Calu3 (cell line): ENCODE data around the gene ARL13A. TPM values are rescaled to one million over a fixed set of nuclear protein-coding genes. Genes with fewer than 3 reads are reported as not detected.

Experiments
- Bru-seq: library from RNA; stranded (reverse); fragments of 400-500 nt; gene quantifications from one replicate; lab custom pipeline; 2021; lab: Mats Ljungman, UMichigan
- BruChase-seq, 2 experiments: library from RNA; stranded (reverse); fragments of 400-500 nt; gene quantifications; one replicate each; lab custom pipeline; 2021; lab: Mats Ljungman, UMichigan
- BruUV-seq: library from RNA; stranded (reverse); fragments of 400-500 nt; replicated peaks from 2 replicates; lab custom pipeline; 2021; lab: Mats Ljungman, UMichigan
- CTCF ChIA-PET: fragments of 300-600 bp; sonication (Branson Sonifier 250); formaldehyde crosslinking; loops from one replicate; lab custom pipeline; 2022; ENCODE audit warnings: antibody characterized with exemption; lab: Charles Lee
- DNase-seq: peaks from one replicate; pipeline ENCODE4 v3.0.0; 2022
- H3K27ac Mint-ChIP-seq: one replicate; pipeline ENCODE4 v1.8.0; 2022; ENCODE audit warnings: mixed read lengths; ENCODE audit not compliant: unreplicated experiment
- H3K27me3 Mint-ChIP-seq: one replicate; pipeline ENCODE4 v1.8.0; 2022; ENCODE audit warnings: mixed read lengths; ENCODE audit not compliant: unreplicated experiment
- H3K36me3 Mint-ChIP-seq: one replicate; pipeline ENCODE4 v1.8.0; 2022; ENCODE audit warnings: mild to moderate bottlenecking, moderate library complexity, mixed read lengths; ENCODE audit not compliant: insufficient read depth, unreplicated experiment
- H3K4me1 Mint-ChIP-seq: one replicate; pipeline ENCODE4 v1.8.0; 2022; ENCODE audit warnings: mild to moderate bottlenecking, low read depth, mixed read lengths; ENCODE audit not compliant: unreplicated experiment
- H3K4me3 Mint-ChIP-seq: one replicate; pipeline ENCODE4 v1.8.0; 2022; ENCODE audit warnings: mild to moderate bottlenecking, low read depth, moderate library complexity, mixed read lengths; ENCODE audit not compliant: unreplicated experiment
- H3K9me3 Mint-ChIP-seq: one replicate; pipeline ENCODE4 v1.8.0; 2022; ENCODE audit warnings: low read depth, mixed read lengths; ENCODE audit not compliant: unreplicated experiment
- CTCF ChIP-seq: fragments of 200-600 bp; IDR thresholded peaks from one replicate; pipeline ENCODE4 v1.8.0; 2022; ENCODE audit warnings: antibody characterized with exemption; ENCODE audit not compliant: unreplicated experiment
- intact Hi-C: fragments of 100-400 bp; cut with micrococcal nuclease; formaldehyde crosslinking; loops from one replicate; pipeline ENCODE4 v1.10.0; 2022; ENCODE audit not compliant: unreplicated experiment
- long read RNA-seq: library from polyadenylated mRNA; stranded (forward); transcript quantifications from one replicate; pipeline ENCODE4 v2.0.0, GENCODE V29; 2022
- total RNA-seq: library from RNA; stranded (reverse); gene quantifications from 2 replicates; pipeline ENCODE4 v1.2.3, GENCODE V29; 2022

The ARL13A gene
- total RNA-seq (not detected in 2 replicates), Bru-seq, nascent RNA (percentile 7 among the genes with signal in this experiment), BruChase-seq, experiment 1, labeled RNA remaining after a 6-hour chase (percentile 16 among the genes with signal in this experiment), BruChase-seq, experiment 2, labeled RNA remaining after a 2-hour chase (percentile 7 among the genes with signal in this experiment)
- long read RNA-seq = 0 reads

GRCh38 chrX:100969408-100969807 lies at the start of gene ARL13A:
Gene ARL13A, plus strand, starts transcription at chrX:100969708. Its CDS starts 3,982 bp downstream, at chrX:100973690.
- H3K27me3 Mint-ChIP-seq = no peaks in the 10 kb centered on the region
- no TSS peak for BruUV-seq
- no peaks in the 10 kb centered on the region for H3K36me3 Mint-ChIP-seq
- H3K27ac Mint-ChIP-seq = no peak within 1 kb of the TSS
- no peak within 1 kb of the TSS for H3K4me3 Mint-ChIP-seq
- no peak for DNase-seq
- CTCF ChIA-PET = no interaction called here
- intact Hi-C loops = no loop called here
- H3K9me3 Mint-ChIP-seq = no peaks in the 10 kb centered on the region
- no peaks in the 10 kb centered on the region for H3K4me1 Mint-ChIP-seq
- TF ChIP-seq CTCF = no peak

GRCh38 chrX:100924375-100924774 lies 45.1 kb upstream of the ARL13A start:
- intact Hi-C loops = no loop called here
- H3K4me3 Mint-ChIP-seq = no peak overlapping the region
- no peaks in the 10 kb centered on the region for H3K4me1 Mint-ChIP-seq
- no peak for TF ChIP-seq CTCF
- peaks cover 11% of the 10 kb centered on the region for H3K36me3 Mint-ChIP-seq
- H3K27ac Mint-ChIP-seq = no peak overlapping the region
- CTCF ChIA-PET = no interaction called here
- no peaks in the 10 kb centered on the region for H3K9me3 Mint-ChIP-seq
- H3K27me3 Mint-ChIP-seq = no peaks in the 10 kb centered on the region
- no TSS peak for BruUV-seq
- no peak for DNase-seq

- H3K4me3 Mint-ChIP-seq = no peak overlapping the region
- peaks cover 4% of the 10 kb centered on the region for H3K9me3 Mint-ChIP-seq
- no peaks in the 10 kb centered on the region for H3K27me3 Mint-ChIP-seq
- DNase-seq = no peak
- TF ChIP-seq CTCF = no peak
- CTCF ChIA-PET = no interaction called here
- intact Hi-C loops = no loop called here
- H3K36me3 Mint-ChIP-seq = peaks cover 14% of the 10 kb centered on the region
- no peaks in the 10 kb centered on the region for H3K4me1 Mint-ChIP-seq
- no peak overlapping the region for H3K27ac Mint-ChIP-seq
- no TSS peak for BruUV-seq
Measured at GRCh38 chrX:100926453-100926852, 43.1 kb upstream of the ARL13A start.

- peaks cover 14% of the 10 kb centered on the region for H3K36me3 Mint-ChIP-seq
- CTCF ChIA-PET = no interaction called here
- H3K27me3 Mint-ChIP-seq = no peaks in the 10 kb centered on the region
- intact Hi-C loops = loop anchor here (1.0 kb wide), 1 partner anchor 49 kb away; no protein-coding TSS in a partner anchor
- BruUV-seq = no TSS peak
- H3K4me3 Mint-ChIP-seq = peak within 1 kb of the TSS; percentile 80
- H3K4me1 Mint-ChIP-seq = no peaks in the 10 kb centered on the region
- H3K9me3 Mint-ChIP-seq = peaks cover 7% of the 10 kb centered on the region
- TF ChIP-seq CTCF = no peak
- peak; percentile 53 for DNase-seq
- H3K27ac Mint-ChIP-seq = no peak within 1 kb of the TSS
Measured at GRCh38 chrX:100928660-100929613, 40.6 kb upstream of the ARL13A start, which contains the start of gene XKRX. Gene XKRX, minus strand, starts transcription at chrX:100928917. Its CDS starts 613 bp downstream, at chrX:100928304.
